Stromal cell of bone marrow (primary cell): Measurements from ENCODE around the gene BRMS1.

Experiments used
- DNase-seq: peaks from one replicate; pipeline ENCODE4 v3.0.0-alpha.2; 2012; ENCODE audit warnings: low read depth

The BRMS1 gene

DNA sequence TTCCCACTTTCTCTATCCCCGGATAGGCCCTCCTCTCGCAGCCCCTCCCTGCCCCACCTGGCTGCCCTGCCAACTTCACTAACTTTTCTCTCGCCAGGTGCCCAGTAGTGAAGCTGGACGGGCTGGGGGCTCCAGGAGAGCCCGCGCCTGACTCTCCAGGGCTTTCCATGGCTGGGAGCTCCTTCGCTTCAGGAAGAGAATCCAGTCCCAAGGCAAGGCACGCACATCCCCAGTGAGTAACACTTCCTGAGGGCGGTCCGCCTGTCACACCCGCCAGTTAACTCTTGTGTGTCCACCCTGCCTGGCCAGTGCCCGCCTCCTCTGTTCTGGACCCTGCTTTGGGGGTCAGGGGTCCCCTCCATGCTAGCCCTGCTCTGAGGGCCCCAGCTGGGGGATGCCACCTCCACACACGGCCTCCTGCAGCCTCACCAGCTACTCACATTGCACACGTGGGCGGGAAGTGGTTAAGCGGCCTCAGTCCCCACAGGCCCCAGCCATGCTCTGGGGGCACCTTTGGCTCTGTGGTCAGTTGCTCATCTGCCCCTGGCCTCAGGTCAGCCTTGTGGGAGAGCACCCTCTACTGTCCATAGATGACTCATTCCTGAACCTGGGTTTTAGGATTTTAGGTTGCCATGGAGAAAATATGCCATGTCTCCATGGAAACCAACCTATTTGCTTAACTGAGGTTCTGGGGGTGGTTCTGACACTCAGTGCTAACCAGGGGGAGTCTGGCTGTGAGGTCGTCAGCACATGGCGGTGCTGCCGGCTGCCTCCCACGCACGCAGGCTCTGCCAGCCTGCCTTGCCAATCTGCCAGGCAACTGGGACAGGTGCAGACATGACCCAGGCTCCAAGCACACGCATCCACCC lies 8.4 kb downstream of the BRMS1 start, which contains the start of gene RIN1:
TSS of gene RIN1 (minus strand) at position 201 of the 869 bp plus-strand sequence. CDS start at position 169, 32 bp downstream.
- DNase-seq: peak; percentile 97

DNA sequence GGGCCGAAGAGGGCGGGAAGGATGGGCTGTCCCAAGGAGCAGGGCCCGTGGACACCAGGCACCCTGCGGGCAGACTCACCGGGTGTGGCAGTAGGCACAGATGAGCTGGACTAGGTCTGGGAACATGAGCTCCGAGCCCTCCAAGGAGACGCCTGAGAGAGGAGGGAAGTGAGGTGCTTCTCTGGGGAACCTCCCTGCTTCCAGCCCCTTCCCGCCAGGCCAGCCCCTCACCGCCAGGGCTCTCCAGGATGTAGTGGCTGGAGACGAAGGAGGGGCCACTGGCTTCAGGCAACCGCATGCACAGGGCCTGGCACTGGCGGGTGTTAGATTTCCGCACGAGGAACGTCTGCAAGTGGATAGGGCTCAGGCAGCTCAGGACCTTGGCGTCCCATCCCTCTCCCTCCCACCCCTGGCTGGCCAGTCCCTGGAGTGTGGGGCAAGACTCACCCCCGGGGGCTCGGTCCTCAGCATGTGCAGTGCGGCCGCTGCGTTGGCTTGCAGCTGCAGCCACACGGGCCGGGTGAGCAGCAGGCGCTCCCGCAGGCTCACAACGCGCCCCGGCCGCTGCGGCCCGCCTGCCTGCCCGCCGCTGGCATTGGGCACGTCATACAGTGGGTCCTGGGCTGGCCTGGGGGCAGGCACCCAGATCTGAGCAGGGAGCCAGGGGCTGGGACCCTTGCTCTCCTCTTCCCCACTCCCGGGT lies 9.2 kb downstream of the BRMS1 start:
- DNase-seq: no peak

DNA sequence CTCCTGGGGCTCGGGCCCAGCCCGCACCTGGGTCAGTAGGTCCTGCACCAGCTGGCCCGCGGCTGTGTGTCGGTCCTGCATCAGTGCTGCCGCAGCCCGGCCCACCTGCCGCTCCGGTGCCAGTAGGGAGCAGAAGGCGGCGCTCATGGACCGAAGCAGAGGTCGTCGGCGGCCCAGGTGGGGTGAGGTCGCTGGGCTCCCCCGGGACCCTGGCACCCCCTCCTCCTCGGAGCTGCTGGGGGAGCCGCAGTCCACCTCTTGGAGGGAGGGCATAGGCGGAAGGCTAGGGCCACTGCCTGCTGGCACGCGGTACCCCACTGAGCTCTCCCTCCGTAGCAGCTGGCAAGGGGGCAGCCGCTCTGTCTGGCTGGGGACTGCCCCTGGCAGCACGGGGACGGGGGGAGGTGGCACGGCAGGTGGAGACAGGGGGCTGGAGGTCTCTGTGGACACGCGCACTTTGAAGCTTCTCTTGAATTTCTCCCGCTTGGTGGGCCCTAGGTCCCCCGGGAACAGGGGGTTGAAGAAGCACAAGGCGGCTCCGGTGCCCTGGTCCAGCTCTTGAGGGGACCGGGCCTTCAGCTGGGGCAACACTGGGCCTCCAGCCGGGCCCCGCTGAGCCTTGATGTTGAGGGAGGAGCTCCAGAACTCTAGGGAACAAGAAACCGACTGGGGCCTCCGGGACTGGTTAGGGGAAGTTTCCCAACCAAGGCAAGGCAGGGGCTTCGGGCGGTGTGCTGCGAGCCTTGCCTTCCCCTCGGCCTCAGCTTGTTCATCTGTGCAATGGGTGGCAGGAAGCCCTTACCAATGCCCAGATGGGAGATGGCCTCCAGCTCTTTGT lies 10.1 kb downstream of the BRMS1 start:
- DNase-seq: no peak

DNA sequence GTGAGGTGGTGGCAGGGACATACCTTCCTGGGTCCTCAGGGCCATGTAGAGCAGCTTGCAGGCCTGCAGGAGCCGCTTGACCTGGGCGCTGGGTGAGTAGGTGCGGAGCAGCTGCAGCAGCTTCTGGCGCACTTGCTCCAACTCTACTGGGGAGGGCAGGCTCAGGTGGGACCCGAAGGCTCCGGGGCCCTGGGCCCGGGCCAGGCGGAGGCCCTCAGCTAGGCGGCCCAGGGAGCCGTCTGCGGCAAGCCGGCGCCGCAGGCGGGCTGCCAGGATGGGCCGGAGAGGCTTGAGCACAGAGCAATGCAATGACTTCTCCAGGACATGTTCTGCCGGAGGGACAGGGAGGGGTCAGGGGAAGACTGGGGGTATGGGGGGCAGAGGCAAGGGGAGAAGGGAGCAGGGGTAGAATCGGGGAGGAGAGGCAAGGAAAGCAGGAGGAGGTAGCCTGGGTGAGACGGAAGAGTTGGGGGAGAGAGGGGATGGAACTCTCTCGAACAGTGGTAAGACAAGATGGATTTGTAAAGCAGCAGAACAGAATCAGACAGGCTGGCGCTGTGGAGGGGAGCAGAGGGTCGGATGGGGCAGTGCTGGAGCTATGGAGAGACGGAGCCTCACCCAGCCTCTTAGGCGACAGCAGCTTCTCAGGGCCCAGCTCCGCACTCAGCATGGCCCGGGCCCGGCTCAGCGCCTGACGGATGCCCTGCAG lies 10.9 kb downstream of the BRMS1 start:
- no peak for DNase-seq

DNA sequence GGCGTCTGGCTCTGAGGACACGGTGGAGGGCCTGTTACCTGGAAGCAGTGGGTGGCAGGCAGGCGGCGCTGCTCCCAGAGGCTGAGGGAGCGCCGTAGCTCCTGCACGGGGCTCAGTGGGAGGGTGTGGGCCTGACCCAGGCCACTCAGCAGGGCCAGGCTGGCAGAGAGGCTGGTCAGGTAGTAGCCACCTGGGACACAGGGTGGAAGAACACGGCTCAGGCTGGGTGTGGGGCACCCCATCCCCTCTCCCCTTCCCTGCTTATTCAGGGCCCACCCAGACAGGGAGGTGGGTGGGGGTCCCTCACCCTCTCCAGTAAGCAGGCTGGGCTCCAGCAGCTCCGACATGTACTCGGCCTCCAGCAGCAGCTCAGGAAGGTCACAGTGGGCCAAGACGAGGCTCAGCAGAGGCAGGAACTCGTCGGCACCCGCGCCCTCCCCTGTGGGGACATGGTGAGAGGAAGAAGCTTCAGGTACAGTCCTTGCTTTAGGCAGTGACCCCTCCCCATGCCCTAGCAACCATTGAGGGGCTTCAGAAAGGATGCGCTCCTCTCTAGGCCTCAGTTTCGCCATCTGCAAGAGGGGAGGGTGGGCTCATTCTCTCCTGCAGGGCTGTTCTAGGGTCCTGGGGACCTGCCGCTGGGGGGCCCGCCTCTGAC lies 11.6 kb downstream of the BRMS1 start:
- no peak for DNase-seq

DNA sequence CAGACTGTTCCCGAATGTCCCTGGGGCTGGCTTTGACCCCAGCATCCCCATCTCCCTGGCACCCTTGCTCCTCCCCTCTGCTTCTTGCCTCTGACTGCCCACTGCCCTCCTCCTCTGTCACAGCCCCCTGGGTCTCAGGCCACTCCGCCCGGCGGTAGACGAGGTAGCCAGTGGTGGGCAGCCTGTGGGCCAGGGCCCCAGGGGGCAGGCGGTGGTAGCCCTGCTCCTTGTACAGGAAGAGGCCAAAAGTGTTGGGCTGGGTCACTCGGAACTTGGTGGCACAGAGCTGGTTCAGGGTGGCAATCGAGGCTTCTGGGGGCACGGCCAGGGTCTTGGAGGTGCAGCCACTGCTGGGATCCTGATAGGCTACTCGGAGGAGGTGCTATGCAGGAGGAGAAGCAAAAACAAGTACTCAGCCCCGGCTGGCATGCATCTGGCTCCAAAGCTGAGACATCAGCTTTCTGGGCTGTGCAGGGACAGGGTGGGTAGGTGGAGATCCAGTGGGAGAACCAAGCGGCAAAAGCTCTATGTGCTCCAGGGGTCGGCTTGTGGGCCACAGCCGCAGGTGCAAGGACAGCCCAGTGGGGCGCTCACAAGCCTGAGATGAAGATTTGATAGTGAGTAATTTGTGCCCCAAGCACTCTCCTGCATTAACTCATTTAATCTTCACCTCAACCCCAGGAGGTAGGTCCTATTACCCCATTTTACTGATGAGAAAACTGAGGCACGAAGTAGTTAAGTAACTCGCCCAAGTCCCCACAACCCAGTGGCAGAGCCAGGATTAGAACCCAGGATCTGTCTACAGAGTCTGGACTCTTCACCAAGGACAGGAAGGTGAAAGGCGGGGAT lies 12.3 kb downstream of the BRMS1 start:
- DNase-seq: no peak

DNA sequence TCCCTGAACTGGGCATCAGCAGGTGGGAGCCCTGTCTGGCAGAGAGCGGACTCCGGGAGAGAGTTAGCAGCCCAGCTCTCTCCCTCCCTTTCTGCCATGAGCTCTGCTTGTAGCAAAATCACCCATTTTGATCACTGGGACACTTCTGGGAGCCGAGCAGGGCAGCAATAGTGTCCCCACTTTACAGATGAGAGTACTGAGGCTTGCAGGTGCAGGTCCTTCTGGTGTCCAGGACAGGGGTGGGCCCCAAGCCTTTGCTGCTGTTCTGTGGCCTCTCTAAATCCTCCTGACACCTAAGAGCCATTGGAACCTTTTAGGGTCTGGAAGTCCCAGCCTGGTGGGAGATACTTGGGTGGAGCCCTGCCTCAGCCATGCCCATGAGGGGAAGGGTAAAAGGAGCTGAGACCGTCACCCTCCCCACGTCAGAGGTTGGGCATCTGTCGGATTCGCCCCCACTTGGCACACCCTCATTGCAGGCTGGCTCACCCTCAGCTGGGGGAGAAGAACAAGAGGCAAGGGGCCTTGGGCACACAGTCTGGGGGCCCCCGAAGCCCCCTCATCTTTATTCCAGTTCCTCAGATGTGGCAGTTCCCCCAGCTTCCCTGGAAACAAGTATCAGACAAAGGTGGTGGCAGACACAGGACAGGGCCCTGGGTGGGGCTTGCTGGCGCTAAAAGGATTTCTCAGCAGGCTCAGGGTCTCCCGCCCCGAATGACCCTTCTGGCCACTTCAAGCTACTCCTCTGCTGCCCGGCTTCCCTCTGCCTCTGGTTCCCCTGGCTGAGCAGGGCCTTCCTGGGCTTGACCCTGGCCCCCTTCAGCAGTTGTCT lies 13.1 kb downstream of the BRMS1 start:
- DNase-seq: no peak

DNA sequence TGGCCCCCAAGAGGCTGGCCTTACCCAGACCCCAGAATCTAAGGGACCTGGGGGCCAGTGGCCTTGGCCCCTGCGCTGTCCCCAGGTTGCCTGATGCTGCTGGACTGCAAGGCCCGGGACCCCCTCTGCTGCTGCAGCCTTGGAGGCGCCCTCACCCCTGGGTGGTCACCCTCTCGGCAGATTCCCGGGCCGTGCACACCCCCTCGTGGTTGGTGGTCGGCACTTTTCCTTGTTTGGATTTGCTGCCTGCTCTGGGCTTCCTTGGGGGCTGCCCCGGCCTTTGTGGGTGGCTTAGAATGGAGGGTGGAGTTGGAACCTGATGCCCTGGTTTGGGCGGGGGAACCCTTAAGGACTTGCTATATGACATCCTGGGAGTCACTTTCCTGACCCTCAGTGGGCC lies 14.0 kb downstream of the BRMS1 start:
- DNase-seq: no peak

DNA sequence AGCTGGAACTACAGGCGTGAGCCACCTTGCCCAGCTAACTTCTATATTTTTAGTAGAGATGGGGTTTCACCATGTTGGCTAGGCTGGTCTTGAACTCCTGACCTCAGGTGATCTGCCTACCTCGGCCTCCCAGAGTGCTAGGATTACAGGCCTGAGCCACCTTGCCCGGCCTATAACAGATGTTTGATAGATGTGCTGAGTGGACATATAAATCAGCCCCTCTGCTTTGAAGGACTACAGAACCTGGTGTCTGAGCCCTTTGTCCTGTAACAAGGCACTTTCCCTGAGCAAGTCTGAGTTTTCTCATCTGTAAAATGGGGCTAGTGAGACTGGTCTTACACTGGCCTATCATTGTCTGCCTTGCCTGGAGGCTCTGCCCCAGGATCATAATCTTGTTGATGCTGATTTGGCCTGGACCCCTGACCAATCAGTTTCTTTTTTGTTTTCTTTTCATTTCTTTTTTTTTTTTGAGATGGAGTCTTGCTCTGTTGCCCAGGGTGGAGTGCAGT lies 15.7 kb downstream of the BRMS1 start:
- no peak for DNase-seq

DNA sequence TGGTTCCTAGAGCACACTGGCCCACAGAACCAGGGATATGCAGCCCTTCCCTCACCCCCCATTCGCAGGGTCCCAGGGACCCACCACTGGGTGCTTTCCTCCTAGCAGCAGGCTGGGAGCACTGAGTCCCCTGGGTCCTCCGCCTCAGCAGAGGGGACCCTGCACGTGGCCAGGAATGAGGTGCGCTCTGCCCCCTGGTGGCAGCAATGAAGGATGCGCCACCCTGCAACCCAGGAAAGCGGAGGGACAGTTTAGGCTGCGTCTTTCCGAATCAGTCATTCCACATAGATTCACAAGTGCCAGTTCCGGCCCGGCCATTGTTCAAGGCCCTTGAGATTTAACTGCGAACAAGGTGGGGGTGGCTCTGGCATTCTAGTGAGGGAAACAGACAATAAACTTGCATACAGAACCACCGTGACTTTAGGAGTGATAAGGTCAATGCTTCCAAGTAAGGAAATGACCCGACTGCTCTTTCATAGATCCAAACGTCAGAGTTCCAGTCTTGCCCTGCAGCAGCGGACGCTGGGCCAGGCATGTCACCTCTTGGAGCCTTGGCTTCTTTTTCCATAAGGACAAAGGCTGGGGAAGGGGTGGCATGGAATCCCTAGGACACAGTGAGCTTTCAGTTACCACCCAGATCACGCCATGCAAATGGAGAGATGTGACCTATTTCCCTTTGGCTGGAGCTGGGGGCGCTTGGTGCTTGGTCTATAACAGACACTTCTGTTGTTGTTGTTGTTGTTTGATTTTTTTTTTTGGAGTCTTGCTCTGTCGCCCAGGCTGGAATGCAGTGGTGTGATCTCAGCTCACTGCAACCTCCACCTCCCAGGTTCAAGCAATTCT lies 16.4 kb downstream of the BRMS1 start:
- DNase-seq: no peak

DNA sequence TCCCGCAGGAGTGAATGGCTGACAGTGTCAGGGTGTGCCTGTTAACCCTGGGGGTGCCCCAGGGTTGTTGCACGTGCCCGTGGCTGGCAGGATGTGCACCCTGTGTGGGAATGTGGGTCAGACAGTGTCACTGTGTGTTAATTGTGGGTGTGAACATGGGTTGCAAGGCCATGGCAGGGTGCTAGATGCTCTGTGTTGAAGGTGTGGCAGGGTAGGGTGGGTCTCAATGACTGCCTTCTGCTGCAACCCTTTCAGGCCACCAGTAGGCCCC lies 16.9 kb downstream of the BRMS1 start:
- DNase-seq: no peak

DNA sequence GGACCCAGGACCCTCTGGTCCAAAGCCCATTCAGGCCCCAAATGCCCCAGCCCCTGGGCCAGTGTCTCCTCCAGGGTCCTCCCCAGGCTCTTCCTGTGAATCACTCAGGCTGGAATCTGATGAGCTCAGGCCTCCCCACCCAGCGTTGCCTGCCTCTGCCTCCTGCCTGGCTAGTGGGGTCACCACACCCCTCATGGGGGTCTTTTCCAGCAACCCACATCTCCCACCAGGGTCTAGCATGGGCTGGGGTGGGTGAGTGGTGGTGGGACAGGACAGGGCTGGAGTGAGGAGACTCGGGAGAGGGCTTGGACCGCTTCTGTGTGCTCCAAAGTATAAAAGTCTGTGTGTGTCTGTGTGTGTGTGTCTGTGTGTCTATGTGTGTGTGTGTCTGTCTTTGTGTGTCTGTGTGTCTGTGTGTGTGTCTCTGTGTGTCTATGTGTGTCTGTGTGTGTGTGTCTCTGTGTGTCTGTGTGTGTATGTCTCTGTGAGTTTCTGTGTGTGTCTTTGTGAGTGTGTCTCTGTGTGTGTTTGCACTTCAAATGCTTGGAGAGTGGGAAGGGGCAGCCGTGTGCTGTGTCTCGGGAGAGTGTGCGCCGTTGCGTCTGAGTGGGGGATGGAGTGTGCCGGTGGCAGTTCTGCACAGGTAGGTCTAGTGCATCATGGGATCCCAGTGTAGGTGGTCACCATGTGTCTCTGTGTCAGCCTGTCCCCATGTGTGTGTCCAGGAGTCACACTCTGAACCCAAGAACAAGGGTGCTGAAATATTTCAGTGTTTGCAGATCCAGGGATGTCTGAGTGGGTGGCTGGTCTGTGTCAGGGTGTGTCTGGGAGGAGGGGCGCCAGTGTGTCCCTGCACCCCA lies 17.5 kb downstream of the BRMS1 start:
- no peak for DNase-seq

DNA sequence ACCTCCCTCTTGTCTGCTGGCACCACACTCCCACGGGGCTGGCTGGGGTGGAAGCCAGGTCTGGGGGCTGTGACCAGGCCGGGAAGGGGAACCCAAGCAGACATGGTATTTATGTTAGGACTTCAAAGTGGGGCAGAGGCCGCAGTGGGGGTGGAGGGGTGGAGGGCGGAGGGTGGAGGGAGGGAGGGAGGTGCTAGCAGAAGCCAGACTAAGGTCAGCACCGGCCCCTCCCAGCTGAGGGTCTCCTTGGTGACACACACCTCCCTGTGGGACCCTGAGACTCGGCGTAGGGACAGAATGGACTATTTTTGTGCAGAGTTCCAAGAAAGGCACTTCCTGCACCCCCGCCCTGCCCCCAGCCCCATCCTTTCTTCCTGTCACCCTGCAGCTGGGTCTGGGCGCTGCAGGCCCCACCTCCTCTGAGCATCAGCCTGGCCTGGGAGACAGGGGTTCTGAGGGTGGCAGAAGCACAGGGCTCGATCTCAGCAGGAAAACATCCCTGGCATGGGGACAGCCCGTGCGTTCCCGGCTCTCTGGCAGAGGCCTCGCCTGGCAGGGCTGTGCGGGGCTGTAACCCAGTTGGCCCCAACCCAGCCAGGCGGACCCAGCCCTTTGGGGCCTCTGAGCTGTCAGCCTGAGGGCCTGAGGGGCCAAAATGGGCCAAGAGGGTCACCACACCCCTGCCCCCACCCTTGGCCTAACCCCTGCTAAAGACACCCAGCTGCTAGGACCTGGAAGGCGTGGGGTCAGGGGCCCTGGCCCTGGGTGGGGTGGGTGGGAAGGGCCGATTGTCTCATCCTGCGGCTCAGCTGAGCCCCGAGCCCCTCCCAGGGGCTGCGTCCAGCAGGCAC lies 18.4 kb downstream of the BRMS1 start:
- DNase-seq: no peak

DNA sequence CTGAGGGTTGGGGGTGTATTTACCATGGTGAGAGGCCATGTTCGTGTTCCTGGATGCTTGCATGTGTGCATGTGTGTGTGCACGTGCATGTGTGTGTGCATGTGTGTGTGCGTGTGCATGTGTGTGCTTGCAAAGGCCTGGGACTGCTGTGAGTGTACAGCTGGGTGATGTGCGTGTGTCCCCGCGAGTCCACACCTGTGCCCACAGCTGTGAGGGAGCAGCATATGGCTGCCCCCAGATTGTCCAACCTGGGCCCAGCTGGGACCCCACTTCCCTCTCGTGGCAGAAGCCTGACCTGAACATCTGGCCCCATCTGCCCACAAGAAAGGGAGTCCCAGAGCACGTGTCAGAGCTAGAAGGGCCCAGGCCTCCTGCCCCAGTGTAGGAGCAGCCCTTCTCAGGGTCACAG lies 19.6 kb downstream of the BRMS1 start:
- DNase-seq: no peak

DNA sequence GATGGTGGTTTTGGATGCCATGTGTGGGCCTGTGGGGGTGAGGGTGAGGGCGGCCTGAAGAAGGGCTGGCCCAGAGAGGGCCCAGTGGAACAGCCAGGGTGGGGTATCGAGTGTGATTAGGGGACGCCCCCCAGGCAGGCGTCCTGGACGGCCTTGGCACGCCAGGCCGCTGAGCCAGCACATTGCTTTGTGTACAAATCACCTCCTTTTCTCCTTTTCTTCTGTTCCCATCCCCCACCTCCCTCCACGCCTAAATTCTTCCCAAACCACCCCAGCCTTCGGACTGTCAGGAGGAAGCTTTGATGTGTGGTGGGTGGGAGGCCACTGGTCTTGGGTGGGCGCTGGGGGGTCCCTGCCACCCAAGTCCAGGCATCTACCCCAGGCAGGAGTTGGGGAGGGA lies 20.2 kb downstream of the BRMS1 start:
- DNase-seq: no peak

DNA sequence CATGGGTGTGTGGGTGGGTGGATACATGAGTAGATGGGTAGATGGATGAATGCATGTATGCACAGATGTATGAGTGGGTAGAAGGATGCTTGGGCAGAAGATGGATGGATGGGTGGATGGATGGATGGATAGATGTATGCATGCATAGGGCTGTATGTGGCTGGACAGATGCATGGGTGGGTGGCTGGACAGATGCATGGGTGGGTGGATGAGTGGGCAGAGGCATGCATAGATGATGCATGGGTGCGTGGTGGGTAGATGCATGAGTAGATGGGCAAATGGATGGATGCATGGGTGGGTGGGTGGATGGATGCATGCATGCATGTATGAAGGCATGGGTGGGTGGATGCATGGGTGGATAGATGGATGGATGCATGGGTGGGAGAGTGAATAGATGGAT lies 21.2 kb downstream of the BRMS1 start:
- no peak for DNase-seq
